ENCODE results near the gene CCDC87. TPM values are rescaled to one million over a fixed set of nuclear protein-coding genes. Genes with fewer than 3 reads are reported as not detected.
"Not testable (repeated sequence)": the region's sequence is repeated elsewhere in the genome, so short reads cannot be mapped to it uniquely, and the experiment has no call there.

Gene CCDC87
- total RNA-seq, 8 experiments from 2014 or later = 0.36 to 0.96 (median 0.67) TPM

- ATAC-seq (replicated peaks in 6 of 8) = no peak
- in situ Hi-C loops (cut with MboI; ENCODE audit: low pct_unique_long_range_greater_than_20kb in 2 of 9, low sequenced_read_pairs in 9 of 9, unreplicated experiment in 9 of 9) = no loop called here
- no peak overlapping the region for H3K27ac ChIP-seq
- peaks cover 10 to 16% of the 10 kb centered on the region in 2 donors for H3K4me1 ChIP-seq (replicated peaks in 1 of 2)
- 63 to 100% (median 94%) methylated on average over 1 to 5 of the region's 7 CpGs for WGBS, 10 experiments
- no peak overlapping the region for H3K4me3 ChIP-seq
Observed at GRCh38 chr11:66589996-66590675, 2.7 kb downstream of the CCDC87 start.

GRCh38 chr11:66589315-66589714, 3.5 kb downstream of the CCDC87 start:
- in situ Hi-C loops (cut with MboI; ENCODE audit: low pct_unique_long_range_greater_than_20kb in 2 of 9, low sequenced_read_pairs in 9 of 9, unreplicated experiment in 9 of 9) = not testable (repeated sequence)
- 56 to 100% (median 92%) methylated on average over 1 to 2 of the region's 2 CpGs; no CpG with 5 or more reads in 6 of the 10 experiments for WGBS, 10 experiments

GRCh38 chr11:66586136-66586535, 6.7 kb downstream of the CCDC87 start:
- Histone ChIP-seq H3K4me3 (no peak overlapping the region), H3K27ac (no peak overlapping the region), H3K4me1 (replicated peaks in 1 of 2) (no peaks in the 10 kb centered on the region)
- 0 to 78% (median 49%) methylated on average over 1 to 2 of the region's 2 CpGs; no CpG with 5 or more reads in 4 of the 10 experiments for WGBS, 10 experiments
- in situ Hi-C loops (cut with MboI; ENCODE audit: low pct_unique_long_range_greater_than_20kb in 2 of 9, low sequenced_read_pairs in 9 of 9, unreplicated experiment in 9 of 9) = no loop called here
- ATAC-seq (replicated peaks in 6 of 8) = no peak

More at GRCh38 chr11:66589315-66589714, 3.5 kb downstream of the CCDC87 start:
- not testable (repeated sequence) for H3K4me1 ChIP-seq (replicated peaks in 1 of 2); ATAC-seq (replicated peaks in 6 of 8); H3K27ac ChIP-seq; H3K4me3 ChIP-seq

- H3K4me1 ChIP-seq (replicated peaks in 1 of 2); ATAC-seq (replicated peaks in 6 of 8); H3K27ac ChIP-seq; H3K4me3 ChIP-seq; in situ Hi-C loops (cut with MboI; ENCODE audit: low pct_unique_long_range_greater_than_20kb in 2 of 9, low sequenced_read_pairs in 9 of 9, unreplicated experiment in 9 of 9): not testable (repeated sequence)
- 33 to 50% (median 40%) methylated on average over 1 of the region's 1 CpG; no CpG with 5 or more reads in 7 of the 10 experiments for WGBS, 10 experiments
Observed at GRCh38 chr11:66585447-66585846, 7.4 kb downstream of the CCDC87 start.

GRCh38 chr11:66582565-66583147, 10.2 kb downstream of the CCDC87 start:
- H3K4me3 ChIP-seq; H3K27ac ChIP-seq; in situ Hi-C loops (cut with MboI; ENCODE audit: low pct_unique_long_range_greater_than_20kb in 2 of 9, low sequenced_read_pairs in 9 of 9, unreplicated experiment in 9 of 9); H3K4me1 ChIP-seq (replicated peaks in 1 of 2); ATAC-seq (replicated peaks in 6 of 8): not testable (repeated sequence)
- 34 to 100% (median 80%) methylated on average over 1 to 3 of the region's 3 CpGs for WGBS, 10 experiments

- Histone ChIP-seq H3K4me3 (no peak overlapping the region), H3K27ac (no peak overlapping the region), H3K4me1 (replicated peaks in 1 of 2) (no peaks in the 10 kb centered on the region)
- in situ Hi-C loops (cut with MboI; ENCODE audit: low pct_unique_long_range_greater_than_20kb in 2 of 9, low sequenced_read_pairs in 9 of 9, unreplicated experiment in 9 of 9) = no loop called here
- no peak for ATAC-seq (replicated peaks in 6 of 8)
- WGBS, 10 experiments = 53 to 100% (median 67%) methylated on average over 1 to 3 of the region's 3 CpGs; no CpG with 5 or more reads in 6 of the 10 experiments
Observed at GRCh38 chr11:66581261-66581660, 11.6 kb downstream of the CCDC87 start.

- 50 to 100% (median 79%) methylated on average over 1 to 2 of the region's 5 CpGs; no CpG with 5 or more reads in 5 of the 10 experiments for WGBS, 10 experiments
- no peaks in the 10 kb centered on the region for H3K4me1 ChIP-seq (replicated peaks in 1 of 2)
- no peak overlapping the region for H3K4me3 ChIP-seq
- H3K27ac ChIP-seq = no peak overlapping the region
- in situ Hi-C loops (cut with MboI; ENCODE audit: low pct_unique_long_range_greater_than_20kb in 2 of 9, low sequenced_read_pairs in 9 of 9, unreplicated experiment in 9 of 9) = no loop called here
- no peak for ATAC-seq (replicated peaks in 6 of 8)
Observed at GRCh38 chr11:66580803-66581202, 12.1 kb downstream of the CCDC87 start.

GRCh38 chr11:66579017-66579606, 13.8 kb downstream of the CCDC87 start:
- in situ Hi-C loops (cut with MboI; ENCODE audit: low pct_unique_long_range_greater_than_20kb in 2 of 9, low sequenced_read_pairs in 9 of 9, unreplicated experiment in 9 of 9) = no loop called here
- H3K27ac ChIP-seq = no peak overlapping the region

GRCh38 chr11:66570850-66571180, 22.0 kb downstream of the CCDC87 start:
- peaks cover 18 to 20% of the 10 kb centered on the region in 2 donors for H3K4me1 ChIP-seq (replicated peaks in 1 of 2)
- no peak for ATAC-seq (replicated peaks in 6 of 8)
- peak overlapping the region; percentile 61 to 79 for H3K27ac ChIP-seq
- in situ Hi-C loops (cut with MboI; ENCODE audit: low pct_unique_long_range_greater_than_20kb in 2 of 9, low sequenced_read_pairs in 9 of 9, unreplicated experiment in 9 of 9) = no loop called here
- H3K4me3 ChIP-seq = no peak overlapping the region
- 0 to 44% (median 17%) methylated on average over 1 to 2 of the region's 2 CpGs; no CpG with 5 or more reads in 4 of the 10 experiments for WGBS, 10 experiments

More at GRCh38 chr11:66579017-66579606, 13.8 kb downstream of the CCDC87 start:
- H3K4me3 ChIP-seq = no peak overlapping the region
- peak in 6 of 8 experiments; percentile 42 to 98 (median 80) for ATAC-seq (replicated peaks in 6 of 8)
- H3K4me1 ChIP-seq (replicated peaks in 1 of 2) = no peaks in the 10 kb centered on the region
- WGBS, 10 experiments = 4 to 53% (median 16%) methylated on average over 3 to 13 of the region's 25 CpGs; no CpG with 5 or more reads in 4 of the 10 experiments

- Histone ChIP-seq H3K27ac (peak overlapping the region; percentile 61 to 79), H3K4me1 (replicated peaks in 1 of 2) (peaks cover 18 to 20% of the 10 kb centered on the region in 2 donors), H3K4me3 (no peak overlapping the region)
- 10 to 67% (median 40%) methylated on average over 1 to 5 of the region's 5 CpGs; no CpG with 5 or more reads in 1 of the 10 experiments for WGBS, 10 experiments
- in situ Hi-C loops (cut with MboI; ENCODE audit: low pct_unique_long_range_greater_than_20kb in 2 of 9, low sequenced_read_pairs in 9 of 9, unreplicated experiment in 9 of 9) = no loop called here
- ATAC-seq (replicated peaks in 6 of 8) = peak in 5 of 8 experiments; percentile 60 to 95 (median 76)
Observed at GRCh38 chr11:66570079-66570849, 22.6 kb downstream of the CCDC87 start.

- Histone ChIP-seq H3K27ac (peak overlapping the region in 1 of 2 donors; percentile 79), H3K4me1 (replicated peaks in 1 of 2) (peaks cover 18 to 20% of the 10 kb centered on the region in 2 donors), H3K4me3 (no peak overlapping the region)
- ATAC-seq (replicated peaks in 6 of 8) = no peak
- in situ Hi-C loops (cut with MboI; ENCODE audit: low pct_unique_long_range_greater_than_20kb in 2 of 9, low sequenced_read_pairs in 9 of 9, unreplicated experiment in 9 of 9) = no loop called here
- WGBS, 10 experiments = 73 to 94% (median 93%) methylated on average over 2 to 5 of the region's 7 CpGs; no CpG with 5 or more reads in 6 of the 10 experiments
Observed at GRCh38 chr11:66569076-66569475, 23.8 kb downstream of the CCDC87 start.

GRCh38 chr11:66568124-66568916, 24.5 kb downstream of the CCDC87 start, which contains the start of gene CTSF:
Gene CTSF, minus strand, starts transcription at chr11:66568606. Its CDS starts 120 bp downstream, at chr11:66568486.
- ATAC-seq (replicated peaks in 6 of 8) = peak; percentile 11 to 99 (median 91)
- peaks cover 18 to 20% of the 10 kb centered on the region in 2 donors for H3K4me1 ChIP-seq (replicated peaks in 1 of 2)
- H3K4me3 ChIP-seq = peak within 1 kb of the TSS in 4 of 5 donors; percentile 45 to 52 (median 48)
- in situ Hi-C loops (cut with MboI; ENCODE audit: low pct_unique_long_range_greater_than_20kb in 2 of 9, low sequenced_read_pairs in 9 of 9, unreplicated experiment in 9 of 9) = no loop called here
- WGBS, 10 experiments = 3 to 90% (median 40%) methylated on average over 1 to 13 of the region's 77 CpGs; no CpG with 5 or more reads in 3 of the 10 experiments
- H3K27ac ChIP-seq = peak within 1 kb of the TSS in 1 of 2 donors; percentile 79
